Right forelimb (tissue), 1 donor: Measurements from ENCODE around the gene LEF1.

Experiments
- DNase-seq: peaks from one replicate; pipeline ENCODE4 v3.0.0-alpha.2; 2018

The LEF1 gene

DNA sequence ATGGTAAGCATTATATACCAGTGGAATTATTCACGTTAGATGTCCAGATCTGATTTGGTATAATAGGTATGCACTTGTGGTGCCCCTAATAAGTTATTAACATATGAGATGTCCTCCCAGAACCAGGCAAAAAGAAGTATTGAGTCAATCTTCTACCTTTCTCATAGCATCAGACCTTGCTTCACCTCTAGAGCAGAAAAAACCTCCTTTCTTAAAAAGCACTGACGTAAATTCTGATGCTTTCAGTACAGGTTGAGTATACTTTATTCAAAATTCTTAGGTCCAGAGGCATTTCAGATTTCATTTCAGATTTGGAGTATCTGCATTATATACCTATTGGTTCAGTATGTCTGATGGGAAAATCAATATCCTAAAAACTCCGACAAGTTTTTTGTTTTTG is 22.4 kb downstream of the LEF1 start:
- no peak for DNase-seq

- no peak for DNase-seq
These were observed 24.3 kb downstream of the LEF1 start for GRCh38 chr4:108144451-108144850.

DNA sequence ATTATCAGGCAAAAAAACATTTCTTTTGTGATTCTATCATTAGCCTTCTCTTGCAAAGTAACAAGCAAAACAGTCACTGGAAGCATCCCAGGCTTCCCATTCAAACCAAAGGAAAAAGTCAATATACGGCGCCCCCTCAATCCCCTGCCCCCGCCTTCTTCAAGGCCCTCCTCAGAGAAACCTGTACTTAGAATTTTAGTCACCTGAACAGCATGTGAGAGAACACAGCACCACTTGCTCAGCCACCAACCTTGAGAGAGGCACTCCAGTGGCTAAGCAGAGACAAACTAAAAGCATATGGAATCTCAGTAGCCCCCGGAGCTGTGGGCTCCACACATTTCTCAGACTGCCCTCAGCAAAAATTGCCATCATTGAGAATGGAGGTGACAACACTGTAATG is 25.2 kb downstream of the LEF1 start:
- DNase-seq: no peak

DNA sequence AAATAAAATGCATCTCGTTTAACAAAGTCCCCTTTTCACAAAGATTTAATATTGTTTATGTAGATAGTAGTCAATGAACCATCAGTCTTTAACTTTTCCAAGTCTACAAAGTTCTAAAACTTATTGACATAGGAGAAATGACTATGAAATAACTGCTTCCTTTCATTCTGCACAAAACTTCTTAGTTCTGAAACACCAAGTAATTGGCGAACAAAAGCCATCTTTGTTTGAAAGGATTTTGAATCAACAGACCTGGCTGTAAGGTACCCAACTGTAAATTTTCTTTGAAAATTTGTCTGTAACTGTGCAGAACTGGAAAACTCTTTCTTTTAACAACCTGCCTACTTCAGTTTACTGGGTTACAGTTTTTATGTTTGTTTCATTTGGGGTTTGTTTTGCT is 25.9 kb downstream of the LEF1 start:
- no peak for DNase-seq

- peak; percentile 54 for DNase-seq
These were observed 27.4 kb downstream of the LEF1 start for GRCh38 chr4:108141213-108141950.

DNA sequence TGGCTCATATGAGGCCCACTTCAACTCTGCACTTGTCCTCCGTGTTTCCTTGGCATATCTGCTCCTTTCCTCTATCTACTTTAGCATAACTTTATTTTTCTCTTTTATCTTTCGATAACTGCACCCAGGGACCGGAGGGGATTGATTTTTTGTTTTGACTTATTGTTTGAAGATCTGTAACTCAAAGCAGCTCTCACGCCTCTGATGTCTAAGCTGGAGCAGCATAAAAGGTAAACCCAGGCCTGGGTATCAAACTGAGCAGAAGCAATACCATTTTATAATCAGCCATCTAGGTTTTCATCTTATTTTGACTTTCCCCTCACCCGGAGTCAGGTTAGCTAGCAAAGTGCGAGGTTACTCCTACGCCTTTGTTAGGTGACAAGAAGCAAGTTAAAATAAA is 28.4 kb downstream of the LEF1 start:
- no peak for DNase-seq

- DNase-seq: no peak
These were observed 29.6 kb downstream of the LEF1 start for GRCh38 chr4:108139089-108139488.

DNA sequence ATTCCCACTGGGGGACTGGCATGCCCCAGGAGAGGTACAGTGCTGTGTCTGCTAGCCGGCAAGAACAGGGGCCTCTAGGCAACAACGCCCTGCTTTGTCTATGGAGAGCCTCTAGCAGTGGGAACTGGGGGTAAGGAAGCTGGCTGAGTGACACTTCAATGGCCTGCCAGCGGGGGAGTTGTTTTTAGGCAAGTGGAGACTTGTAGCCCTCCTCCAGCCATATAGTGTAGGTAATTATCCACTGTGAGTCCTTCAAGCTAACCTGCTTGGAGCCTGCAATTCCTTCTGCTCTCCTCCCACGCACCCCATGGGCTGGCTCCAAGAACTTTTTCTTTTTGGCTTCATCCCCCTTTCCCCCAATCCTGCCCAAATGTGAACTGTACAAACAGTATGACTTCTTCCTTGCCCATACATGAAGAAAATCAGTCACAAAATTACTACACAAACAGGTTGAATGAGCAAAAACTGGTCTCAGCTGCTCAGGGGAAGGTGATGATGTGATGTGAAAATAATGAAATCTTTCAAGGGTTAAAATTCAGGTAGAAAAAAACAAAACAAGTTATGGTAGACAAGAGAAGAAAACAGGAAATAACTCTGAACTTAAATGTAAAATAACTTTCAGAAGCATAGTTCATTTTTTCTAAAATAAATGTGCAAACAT is 33.1 kb downstream of the LEF1 start:
- no peak for DNase-seq

- no peak for DNase-seq
These were observed 37.8 kb downstream of the LEF1 start for GRCh38 chr4:108130955-108131354.

- DNase-seq: no peak
These were observed 39.5 kb downstream of the LEF1 start for GRCh38 chr4:108129196-108129595.

DNA sequence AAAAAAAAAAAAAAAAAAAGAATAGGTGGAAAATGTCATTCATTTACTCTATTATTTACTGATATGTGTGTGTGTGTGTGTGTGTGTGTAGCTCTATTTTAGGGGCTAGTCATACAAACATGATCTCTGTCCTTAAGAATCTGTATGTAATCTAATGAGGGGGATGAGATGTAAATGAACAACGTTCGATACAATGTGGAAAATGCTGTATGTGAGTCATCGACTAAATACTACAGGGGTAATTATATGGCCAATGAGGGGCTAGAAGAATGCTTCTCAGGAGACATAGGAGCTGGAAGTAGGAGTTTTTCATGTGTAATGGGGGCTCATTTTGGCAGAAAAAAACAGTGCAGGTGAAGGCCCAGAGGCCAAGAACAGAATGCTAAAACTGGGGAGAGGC is 41.9 kb downstream of the LEF1 start:
- no peak for DNase-seq

GRCh38 chr4:108120789-108121188 is 47.9 kb downstream of the LEF1 start:
- no peak for DNase-seq

DNA sequence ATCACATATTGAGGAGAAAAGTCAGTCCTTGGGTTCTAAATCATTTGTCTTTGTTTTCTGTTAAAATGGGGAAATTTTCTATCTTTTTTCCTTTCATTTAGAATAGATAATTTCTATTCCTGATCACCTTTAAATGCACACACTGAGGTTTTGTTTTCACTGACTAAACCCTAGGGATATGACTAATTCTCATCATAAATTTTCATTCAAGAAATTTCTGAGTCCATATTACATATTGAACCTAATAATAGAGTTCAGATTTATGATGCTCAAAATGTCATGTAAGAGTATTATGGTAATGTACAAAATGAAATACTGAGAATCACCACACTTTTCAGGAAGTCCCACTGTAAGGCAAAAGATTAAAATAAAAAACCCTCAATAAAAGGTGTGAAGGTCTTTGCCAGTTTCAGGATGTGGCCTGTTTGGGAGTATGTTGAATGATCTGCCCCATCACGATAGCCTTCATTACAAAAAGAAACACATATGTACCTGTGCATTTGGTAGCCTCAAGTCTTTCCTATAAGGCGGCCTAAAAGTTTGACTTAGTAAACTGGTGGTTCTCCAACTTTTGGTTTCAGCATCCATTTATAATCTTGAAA is 49.4 kb downstream of the LEF1 start:
- DNase-seq: no peak

GRCh38 chr4:108118505-108118904 is 50.2 kb downstream of the LEF1 start:
- no peak for DNase-seq

GRCh38 chr4:108117418-108118182 is 51.1 kb downstream of the LEF1 start:
- no peak for DNase-seq

- no peak for DNase-seq
These were observed 52.1 kb downstream of the LEF1 start for GRCh38 chr4:108116423-108117168.

DNA sequence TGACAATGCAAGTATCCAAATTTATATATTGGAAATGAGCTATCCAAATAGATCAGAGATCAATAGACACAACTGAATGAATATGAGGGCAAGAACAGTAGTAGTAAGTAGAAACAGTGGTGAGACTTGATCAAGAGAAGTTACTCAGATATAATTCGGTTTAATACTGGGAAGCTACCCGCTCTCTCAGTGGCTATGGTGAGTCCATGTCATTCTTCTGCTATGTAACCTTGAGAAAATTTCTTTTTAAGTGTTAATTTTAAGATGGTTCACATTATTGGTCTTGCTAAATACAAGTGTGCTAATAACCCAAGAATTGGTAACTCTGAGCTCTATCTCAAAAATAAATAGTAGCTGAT is 53.6 kb downstream of the LEF1 start:
- DNase-seq: no peak

DNA sequence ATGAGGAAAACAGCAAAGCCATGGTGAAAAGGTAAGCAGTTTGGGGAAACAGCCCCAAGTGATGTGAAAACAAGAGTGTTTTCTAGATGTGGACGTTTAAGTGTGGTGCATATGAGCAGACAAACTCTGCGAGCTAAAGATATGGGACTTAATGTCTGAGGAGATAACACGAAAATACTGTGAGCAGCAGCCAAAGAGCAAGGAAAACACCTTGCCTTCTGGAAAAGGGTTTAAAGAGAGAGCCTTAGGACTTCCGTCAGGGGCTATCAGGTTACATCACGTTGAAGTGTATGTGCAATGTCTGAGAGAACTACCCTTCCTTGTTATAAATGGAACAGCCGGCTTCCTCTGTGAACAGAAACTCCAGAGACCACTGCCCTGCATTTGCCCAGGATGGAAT is 54.2 kb downstream of the LEF1 start:
- DNase-seq: no peak

GRCh38 chr4:108113229-108113628 is 55.5 kb downstream of the LEF1 start:
- no peak for DNase-seq

- no peak for DNase-seq
These were observed 57.0 kb downstream of the LEF1 start for GRCh38 chr4:108111781-108112180.

DNA sequence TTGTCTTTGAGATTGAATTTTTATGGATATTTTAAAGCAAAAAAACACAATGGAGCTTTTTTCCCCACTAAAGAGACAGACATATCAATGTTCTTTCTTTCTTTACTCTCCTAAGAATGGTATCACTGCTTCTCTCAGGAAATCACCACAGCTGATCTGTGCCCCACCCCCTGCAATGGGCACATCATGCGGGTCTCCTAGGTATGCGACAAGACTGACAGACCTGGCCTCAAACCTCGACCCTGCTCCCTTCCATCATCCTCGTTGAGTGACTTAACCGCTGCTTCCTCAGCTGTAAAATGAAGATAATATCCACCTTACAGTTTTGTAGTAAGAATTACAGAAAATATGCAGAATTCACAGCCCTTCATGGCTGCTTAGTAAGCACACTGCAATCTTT is 58.3 kb downstream of the LEF1 start:
- no peak for DNase-seq

GRCh38 chr4:108109997-108110416 is 58.7 kb downstream of the LEF1 start:
- DNase-seq: no peak

GRCh38 chr4:108109111-108109510 is 59.6 kb downstream of the LEF1 start:
- no peak for DNase-seq
